ENCODE measurements around the gene NIT2.
"Not testable (repeated sequence)": the region's sequence is repeated elsewhere in the genome, so short reads cannot be mapped to it uniquely, and the experiment has no call there.

Gene NIT2

DNA sequence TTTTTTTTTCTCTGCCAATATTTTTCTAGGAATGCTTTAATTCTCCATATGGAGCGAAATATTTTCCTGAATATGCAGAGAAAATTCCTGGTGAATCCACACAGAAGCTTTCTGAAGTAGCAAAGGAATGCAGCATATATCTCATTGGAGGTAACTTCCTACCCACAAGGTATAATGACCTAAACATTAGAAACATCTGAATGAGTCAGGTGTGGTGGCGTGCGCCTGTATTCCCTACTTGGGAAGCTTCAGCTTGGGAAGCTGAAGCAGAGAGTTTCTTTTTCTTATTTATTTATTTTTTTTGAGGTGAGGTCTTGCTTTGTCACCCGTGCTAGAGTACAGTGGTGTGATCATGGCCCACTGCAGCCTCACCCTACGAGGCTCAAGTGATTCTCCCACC is 5.2 kb downstream of the NIT2 start:
- no peak for DNase-seq

DNA sequence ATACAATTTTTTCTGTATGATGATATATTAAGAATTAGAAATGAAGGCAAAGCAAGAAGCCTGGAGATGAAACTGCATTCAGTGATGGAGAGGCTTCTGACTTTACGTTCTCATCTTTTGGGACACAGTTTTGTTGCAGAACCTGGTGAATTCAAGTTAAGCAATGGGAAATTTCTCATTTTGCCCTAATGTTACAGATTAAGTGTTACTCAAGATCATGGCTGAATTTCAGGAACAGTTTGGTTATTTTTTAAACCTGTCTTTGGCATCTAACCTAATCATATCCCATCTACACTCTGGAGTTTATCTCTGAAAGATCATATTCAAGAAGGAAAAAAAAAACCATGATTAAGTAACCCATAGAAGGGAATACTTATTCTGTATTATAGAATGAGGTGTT is 6.0 kb downstream of the NIT2 start:
- no peak for DNase-seq

DNA sequence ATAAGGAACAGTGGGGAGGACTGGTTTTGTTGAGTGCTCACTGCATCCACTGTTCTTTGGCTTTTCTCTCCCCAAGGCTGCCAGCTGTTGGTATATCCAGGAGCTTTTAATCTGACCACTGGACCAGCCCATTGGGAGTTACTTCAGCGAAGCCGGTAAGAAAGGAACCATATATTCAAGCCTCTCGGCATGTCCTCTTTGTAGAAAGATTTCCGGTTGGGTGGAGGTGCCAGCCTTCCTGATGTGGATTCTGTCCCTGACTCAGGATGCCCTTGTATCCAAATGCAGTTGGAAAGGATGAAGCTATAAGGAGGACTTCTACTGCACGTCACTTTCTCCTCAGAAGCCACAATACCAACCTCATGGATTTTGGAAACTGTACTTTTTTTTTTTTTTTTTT is 14.2 kb downstream of the NIT2 start:
- no peak for DNase-seq

DNA sequence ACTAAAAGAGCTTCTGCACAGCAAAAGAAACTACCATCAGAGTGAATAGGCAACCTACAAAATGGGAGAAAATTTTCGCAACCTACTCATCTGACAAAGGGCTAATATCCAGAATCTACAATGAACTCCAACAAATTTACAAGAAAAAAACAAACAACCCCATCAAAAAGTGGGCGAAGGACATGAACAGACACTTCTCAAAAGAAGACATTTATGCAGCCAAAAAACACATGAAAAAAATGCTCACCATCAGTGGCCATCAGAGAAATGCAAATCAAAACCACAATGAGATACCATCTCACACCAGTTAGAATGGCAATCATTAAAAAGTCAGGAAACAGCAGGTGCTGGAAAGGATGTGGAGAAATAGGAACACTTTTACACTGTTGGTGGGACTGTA is 17.2 kb downstream of the NIT2 start:
- DNase-seq, result not testable (repeated sequence)

DNA sequence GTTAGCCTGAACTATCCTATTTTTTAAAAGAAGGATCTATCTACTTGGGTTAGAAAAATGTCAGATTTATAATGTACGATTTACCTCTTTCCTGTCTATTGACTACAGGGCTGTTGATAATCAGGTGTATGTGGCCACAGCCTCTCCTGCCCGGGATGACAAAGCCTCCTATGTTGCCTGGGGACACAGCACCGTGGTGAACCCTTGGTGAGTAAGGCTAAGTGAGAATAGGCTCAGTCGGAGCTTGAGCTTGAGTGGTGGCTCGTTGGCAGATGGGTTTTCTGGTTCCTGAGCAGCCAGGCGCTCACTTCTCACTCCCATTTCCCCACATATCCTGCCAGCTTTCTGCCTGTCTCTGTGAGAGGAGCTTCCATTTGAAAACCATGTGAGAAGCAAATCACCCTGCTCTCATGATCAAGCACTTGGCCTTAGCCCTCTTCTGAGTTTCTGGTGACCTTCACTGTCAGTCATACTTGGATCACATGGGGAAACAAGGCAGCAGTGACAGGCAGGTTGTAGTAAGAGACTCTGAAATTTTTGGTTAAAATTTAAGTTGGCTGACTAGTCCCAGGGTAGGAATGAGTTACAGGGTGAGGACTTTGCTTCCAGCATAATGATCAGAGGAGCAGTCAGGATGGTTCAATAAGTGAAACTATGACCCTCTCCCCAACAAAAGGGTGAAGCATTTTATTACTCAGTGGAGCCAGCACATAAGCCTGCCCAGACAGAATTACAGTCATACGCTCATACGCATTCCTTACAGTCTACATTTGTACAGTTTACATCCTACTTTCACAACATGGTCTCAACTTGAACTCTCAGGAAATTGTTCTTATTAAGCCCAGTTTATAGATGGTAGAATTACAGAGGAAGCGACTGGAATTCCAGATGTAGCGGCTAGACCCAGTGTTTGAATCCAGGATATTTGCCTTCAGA is 18.0 kb downstream of the NIT2 start:
- no peak for DNase-seq

DNA sequence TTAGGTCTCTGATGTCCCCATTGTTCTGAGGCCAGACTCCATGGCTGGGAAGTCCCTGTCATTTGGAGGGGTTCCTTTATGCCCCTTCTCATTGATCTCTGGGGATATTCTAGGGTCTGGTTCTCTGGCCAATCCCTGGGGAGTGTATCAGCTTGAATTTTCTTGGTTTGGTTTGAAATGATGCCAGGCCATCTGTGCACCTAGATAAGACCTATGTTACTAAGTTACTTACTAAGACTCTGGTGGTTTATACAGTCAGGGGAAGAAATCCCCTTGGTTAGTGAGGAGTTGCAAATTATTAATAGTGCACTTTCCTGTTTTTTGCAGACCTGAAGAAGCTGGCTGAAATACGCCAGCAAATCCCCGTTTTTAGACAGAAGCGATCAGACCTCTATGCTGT is 20.3 kb downstream of the NIT2 start:
- DNase-seq, result no peak

DNA sequence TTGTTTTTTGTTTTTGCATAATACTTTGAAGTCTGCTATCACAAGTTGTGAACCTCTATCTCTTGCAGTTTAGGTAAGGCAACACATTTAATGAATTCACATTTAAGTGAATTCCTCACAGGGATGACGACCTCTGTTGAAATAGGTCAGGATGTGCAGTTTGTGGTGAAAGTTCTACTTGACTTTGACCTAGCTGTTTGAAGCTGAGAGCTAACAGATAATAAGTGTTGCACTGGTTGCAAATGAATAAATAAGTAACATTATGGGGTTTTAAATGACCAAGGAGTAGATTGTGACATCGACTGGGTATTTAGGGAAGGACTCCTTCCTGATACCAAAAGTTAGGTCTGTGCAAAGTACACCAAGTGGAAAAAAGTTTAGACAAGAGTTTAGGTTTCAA is 23.9 kb downstream of the NIT2 start:
- no peak for DNase-seq

DNA sequence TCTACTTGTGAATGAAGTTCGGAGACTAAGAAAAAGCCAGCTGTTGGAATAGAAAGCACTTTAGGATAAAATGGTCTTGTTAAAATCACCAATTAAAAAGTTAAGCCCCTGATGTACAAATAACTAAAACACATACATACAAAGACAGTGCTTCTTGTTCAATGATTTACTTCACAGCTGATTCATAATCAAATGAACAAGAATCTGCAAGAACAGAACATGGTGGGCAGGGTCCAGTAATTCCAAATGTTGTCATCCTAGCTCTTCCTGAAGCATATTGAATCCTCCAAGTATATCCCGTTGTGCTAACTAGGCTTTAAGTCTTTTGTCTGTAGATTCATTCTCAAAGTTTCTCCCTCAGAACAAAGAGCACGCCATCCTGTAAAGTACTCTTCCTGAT is 24.5 kb downstream of the NIT2 start:
- DNase-seq, result no peak

DNA sequence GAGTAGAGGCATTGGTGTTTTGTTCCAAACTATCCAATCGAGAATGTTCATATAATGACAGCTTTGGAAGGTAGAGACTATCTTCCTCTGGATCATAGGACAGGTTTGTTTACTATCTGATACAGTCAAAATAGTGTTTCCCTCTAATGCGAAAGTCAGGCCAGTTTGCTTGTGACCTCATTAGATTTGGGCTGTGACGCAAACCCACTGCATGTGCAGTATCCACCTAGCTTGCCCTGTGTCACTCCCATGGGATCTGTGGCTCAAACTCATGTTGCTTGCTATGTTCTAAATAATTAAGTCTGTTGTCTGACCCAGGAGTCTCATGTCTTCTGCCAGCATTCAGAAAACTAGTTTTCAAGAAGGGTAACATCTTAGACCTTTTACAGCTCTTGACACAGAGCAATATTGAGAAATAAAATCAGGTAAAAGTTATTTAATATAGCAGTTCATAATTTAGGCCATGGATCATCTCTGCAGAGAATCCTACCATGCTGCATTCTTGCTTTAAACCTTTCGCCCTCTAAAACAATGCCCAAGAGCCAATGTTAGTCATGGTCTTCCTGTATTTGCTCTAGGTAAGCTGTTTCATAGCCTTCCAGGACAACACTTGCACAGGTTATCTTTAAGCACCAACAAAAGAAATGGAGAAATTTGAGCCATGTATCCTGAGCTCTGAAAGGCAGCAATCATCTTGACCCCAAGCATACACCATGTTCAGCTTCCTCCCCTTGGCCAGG is 26.4 kb downstream of the NIT2 start:
- no peak for DNase-seq

DNA sequence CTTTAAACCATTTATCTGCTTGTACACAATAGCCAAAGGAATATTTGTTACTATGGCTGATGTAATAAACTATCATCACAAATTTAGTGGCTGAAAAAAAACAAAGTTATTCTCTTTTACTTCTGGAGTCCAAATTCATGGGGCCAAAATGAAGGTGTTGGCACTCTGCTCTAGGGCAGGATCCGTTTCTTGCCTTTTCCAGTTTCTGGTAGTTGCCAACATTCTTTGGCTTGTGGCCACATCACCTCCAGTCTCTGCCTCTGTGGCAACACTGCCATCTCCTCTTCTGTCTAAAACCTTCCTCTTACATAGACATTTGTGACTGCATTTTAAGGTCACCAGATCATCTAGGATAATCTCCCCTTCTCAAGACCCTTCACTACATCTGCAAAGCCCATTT is 27.3 kb downstream of the NIT2 start:
- no peak for DNase-seq

DNA sequence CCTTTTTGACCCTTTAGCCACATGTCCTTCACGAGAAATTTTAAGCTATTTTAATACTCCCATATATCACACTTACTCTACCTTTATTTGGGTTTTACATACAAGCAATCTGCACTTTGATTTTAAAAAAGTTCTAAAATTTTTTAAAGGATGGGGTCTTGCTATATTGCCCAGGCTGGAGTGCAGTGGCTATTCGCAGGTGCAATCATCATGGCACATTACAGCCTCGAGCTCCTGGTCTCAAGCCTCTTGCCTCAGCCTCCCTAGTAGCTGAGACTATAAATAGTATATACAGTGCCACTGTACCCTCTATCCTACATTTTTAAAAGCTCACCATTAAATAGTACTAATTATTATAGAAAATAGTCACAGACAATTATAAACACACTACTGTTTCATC is 29.9 kb downstream of the NIT2 start:
- DNase-seq, result no peak

DNA sequence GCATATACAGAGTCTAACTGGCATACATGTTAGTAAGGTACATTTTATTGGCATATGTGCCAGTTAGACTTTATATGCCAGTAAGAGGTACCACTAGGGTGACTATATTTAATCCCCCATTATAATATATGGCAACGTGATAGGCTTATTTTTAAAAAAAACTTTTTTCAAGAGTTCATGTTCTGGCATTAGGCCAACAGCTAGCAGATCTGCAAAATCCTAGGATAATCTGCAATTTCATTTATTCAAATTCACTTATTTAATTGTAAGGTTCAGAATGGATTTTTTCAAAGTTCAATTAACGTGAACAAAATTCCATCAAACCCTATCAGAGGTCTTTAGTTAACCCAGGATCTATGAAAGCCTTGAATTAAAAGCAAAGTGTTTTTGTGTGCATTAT is 31.9 kb downstream of the NIT2 start:
- DNase-seq, result no peak

DNA sequence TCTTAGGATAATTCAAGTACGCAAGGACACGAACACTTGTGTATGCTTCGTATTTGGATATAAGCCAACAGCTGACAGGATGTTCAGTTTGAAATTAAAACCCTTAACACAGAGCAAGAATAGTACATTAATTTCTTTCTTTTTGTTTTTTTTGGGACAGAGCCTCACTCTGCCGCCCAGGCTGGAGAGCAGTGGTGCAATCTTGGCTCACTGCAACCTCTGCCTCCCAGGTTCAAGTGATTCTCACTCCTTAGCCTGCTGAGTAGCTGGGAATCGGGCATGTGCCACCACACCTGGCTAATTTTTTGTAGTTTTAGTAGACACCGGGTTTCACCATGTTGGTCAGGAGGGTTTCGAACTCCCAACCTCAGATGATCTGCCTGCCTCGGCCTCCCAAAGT is 33.9 kb downstream of the NIT2 start:
- no peak for DNase-seq

DNA sequence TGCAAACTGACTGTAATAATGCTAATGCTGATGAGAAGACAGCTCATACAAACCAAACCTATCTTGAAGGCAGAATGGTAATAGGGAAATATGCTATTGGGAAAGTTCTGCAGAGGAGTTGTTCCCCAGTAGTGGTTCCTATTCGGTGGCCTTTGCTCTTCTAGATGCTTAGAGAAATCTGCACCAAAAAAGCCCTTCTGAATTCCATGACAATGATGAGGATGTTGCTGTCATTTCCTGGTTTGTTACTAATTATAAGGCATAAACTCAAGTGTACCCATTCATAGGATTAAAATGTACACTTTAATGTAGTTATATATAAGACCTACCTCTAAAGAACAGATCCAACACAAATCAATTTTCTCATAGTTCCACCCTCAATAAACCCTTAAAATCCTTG is 36.2 kb downstream of the NIT2 start:
- DNase-seq, result no peak

DNA sequence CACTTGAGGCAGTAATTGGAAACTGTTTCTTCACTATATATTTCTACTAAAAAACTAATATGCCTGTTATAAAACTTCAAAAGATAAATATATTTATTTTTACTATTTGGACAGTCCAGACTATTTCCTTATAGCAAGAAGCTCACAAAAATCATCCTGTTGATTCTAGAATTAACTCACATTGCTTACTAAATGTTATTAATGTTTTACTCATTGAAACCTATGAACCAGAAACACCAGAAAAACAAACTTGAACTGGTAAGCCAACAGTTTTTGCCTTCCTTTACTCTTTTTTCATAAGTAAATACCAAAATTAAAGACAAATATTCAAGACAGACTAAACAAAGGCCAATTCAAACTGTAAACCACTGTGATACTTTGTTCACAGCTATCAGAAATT is 40.0 kb downstream of the NIT2 start:
- no peak for DNase-seq

DNA sequence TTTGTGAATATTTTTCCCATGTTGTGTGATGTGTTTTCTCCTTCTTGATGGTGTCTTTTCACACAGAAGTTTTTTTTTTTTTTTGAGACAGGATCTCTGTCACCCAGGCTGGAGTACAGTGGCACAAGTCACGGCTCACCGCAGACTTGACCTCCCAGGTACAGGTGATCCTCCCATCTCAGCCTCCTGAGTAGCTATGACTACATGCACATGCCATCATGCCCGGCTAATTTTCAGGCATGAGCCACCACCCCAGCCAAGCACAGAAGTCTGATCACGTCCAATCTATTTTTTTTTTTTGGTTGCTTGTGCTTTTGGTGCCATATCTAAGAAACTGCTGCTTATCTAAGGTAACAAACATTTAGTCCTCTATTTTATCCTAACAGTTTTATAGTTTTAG is 41.7 kb downstream of the NIT2 start:
- no peak for DNase-seq

DNA sequence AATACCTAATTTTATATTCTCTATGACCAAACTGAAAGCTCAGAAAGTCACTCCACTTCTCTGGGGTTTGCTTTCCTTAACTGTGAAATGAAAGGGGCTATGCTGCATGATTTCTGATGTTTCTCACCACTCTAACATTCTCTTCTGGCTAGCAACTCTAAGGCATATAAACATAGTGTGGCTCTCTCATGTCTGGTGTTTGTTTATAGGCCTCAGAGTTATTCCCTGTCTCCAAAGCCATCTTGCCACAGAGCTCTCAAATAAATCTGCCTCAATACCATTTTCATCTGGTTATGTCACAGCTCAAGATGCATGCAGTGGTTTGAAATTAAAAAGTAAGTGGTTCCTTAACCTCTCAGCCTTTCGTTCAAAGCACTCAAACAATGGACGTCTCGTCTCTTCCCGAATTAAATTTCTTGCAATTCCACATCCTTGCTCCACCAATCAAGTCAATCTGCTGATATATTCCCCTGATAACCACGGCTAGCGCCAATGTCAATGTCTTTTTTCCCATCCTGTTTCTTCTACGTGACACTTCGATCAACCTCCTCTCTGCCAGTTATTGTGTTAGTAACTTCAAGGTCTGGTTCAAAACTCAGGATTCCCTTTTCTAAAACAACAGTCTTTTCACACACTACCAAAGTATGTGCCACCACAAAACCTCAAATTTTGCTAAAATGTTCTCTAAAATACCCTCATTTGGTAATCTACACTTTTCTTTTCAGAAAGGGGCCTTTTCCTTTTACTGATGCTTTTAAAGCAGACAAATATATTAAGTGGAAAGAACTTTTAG is 50.4 kb downstream of the NIT2 start:
- no peak for DNase-seq

DNA sequence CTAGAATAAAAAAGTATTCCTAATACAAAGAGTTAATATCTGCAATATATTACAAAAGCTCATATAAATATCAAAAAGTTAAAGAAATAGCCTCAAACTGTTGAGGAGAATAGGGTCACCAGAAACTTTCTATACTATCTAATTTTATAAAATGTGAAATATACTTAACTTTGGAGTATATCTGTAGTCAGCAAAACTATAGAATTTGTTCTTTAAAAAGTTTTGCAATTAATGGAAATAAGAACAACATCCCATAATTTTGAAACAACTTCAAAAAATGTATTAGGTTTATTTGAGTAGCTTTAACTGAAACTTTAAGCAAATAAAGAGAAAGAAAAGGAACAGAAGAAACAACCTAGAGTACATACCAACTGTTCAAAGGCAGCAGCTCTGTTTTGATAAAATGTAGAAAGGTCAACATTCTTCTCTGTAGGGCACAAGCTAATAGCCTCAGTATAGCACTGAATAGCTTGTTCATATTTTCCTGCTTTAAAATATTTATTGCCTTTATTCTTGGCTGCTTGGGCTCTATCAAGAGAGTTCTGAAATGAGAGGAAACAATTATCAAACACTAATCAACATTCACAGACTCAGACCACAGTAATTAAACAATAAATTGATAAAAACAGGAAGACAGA is 52.0 kb downstream of the NIT2 start:
- DNase-seq, result no peak

DNA sequence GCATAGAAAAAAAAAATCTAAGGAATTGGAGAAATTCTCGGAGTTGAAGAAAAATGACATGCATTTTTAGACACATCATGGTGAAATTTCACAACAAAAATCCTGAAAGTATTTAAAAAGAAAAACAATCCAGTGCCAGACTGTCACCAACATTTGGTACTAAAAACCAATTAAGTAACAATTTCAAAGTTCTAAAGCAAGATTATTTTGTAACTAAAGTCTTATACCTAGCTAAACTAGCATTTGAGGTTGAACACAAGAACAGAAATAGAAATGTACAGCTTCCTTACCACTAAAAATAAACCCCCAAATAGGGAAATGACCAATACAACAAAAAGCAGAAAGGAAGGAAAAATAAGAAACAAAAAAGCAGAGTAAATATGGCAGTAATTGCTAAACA is 54.5 kb downstream of the NIT2 start:
- DNase-seq, result no peak

DNA sequence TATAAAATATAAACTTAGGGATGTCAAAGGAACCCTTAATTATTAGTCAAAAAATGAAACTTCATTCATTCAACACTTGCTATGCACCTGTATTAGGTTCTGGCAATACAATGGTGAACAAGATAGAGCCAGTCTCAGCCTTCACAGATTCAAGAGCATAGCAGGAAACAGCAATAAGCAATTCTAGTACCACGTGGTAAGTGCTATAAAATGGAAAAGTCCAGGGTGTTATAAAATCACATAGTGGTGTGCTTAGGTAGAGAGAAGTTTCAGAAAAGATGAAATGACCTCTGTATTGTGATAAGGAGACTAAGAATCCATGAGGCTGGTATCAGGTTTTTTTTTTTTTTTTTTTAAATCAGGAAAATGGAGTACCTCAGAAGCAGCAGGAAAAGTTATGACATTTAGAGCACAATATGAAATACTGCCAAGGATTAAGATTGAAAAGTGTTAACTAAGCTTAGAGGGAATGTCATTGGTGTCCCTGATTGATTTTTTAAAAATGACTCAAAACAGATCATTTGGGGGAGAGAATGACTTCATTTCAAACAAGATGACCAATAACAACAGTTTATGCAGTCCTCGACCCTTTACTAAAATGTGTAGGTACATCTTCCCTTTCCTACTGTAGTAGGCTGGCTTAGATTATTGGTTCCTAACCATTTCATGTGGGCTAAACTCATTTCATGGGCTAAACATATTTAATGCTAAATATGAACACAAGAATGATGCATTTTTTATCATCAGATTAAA is 61.3 kb downstream of the NIT2 start:
- DNase-seq, result no peak

DNA sequence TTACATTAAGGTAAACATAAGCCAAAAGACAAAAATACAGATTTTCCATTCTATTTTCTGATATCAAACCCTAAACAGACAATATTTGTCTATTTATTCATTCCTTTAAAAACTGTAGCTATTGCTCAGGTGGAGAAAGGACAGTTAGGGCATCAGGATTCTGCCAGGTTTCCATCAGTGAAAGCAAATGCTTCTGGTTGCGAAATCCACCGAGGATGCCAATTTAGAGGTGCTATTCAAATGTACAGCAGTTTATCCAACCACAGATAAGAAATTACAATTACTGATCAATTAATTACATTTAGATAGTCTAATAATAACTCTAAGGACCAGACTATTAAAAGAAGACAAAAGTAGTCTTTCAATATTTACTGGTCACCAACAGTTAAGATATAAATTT is 62.4 kb downstream of the NIT2 start:
- DNase-seq, result no peak

DNA sequence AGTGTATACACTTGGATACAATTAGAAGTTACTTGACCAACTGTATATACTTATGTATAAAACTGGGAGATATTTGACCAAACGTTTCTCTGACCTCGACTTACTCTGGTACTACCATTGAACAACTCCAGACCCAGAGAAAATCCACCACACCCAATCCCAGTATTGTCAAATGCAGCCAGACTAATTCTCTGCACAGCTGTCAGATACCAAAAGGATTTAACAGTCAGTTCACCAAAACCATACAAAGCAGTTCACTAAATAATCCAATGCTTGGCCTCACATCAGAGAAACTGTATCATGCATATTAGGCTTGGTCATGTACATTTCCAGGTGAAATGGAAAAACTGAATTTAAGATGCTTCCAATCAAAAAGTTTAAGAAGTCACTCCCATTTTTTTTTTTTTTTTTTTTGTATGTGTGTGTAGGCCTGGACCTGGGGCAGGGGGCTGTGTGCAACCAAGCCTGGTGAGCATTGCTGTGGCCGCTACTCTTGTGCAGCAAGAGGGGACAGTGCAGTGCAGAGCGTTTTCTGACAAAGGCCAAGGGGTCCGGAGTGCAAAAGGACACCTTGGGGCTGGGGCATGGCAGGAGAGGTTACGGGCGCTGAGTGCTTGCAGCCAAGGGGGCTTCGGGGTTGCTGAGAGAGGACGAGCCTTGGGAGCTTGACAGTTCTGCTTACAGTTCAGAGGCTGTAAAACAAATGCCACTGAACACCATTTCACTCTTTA is 64.9 kb downstream of the NIT2 start:
- no peak for DNase-seq
